ENCODE data around the gene ANKRD18A. TPM values are rescaled to one million over a fixed set of nuclear protein-coding genes. Genes with fewer than 3 reads are reported as not detected.

ANKRD18A gene
- total and polyA plus RNA-seq, 2 of the 13 experiments (the other 11 are each of a cell fraction or from before 2014, with no cell fraction given) = 5.9 to 7.6 TPM

DNA sequence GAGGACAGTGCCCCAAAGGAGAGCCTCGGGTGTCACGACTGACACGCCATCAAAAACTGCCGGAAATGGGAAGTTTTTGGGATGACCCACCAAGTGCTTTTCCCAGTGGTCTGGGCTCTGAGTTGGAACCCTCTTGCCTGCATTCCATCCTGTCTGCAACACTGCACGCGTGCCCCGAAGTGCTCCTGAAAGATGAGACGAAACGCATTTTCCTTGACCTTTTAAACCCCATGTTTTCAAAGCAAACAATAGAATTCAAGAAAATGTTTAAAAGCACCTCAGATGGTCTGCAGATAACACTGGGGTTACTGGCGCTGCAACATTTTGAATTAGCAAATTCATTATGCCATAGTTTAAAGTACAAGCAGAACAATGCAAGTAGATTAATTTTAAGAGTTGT lies 92.9 kb downstream of the ANKRD18A start (continued):
- TF ChIP-seq PTBP1 (IDR thresholded peaks at IDR 0.05; ENCODE audit: low read depth, low read length, poor library complexity, severe bottlenecking) = no peak
- TF ChIP-seq, protein P1, sequence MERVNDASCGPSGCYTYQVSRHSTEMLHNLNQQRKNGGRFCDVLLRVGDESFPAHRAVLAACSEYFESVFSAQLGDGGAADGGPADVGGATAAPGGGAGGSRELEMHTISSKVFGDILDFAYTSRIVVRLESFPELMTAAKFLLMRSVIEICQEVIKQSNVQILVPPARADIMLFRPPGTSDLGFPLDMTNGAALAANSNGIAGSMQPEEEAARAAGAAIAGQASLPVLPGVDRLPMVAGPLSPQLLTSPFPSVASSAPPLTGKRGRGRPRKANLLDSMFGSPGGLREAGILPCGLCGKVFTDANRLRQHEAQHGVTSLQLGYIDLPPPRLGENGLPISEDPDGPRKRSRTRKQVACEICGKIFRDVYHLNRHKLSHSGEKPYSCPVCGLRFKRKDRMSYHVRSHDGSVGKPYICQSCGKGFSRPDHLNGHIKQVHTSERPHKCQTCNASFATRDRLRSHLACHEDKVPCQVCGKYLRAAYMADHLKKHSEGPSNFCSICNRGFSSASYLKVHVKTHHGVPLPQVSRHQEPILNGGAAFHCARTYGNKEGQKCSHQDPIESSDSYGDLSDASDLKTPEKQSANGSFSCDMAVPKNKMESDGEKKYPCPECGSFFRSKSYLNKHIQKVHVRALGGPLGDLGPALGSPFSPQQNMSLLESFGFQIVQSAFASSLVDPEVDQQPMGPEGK (CRISPR knock-in tag; IDR thresholded peaks at IDR 0.05) = no peak
- TF ChIP-seq, protein P2, sequence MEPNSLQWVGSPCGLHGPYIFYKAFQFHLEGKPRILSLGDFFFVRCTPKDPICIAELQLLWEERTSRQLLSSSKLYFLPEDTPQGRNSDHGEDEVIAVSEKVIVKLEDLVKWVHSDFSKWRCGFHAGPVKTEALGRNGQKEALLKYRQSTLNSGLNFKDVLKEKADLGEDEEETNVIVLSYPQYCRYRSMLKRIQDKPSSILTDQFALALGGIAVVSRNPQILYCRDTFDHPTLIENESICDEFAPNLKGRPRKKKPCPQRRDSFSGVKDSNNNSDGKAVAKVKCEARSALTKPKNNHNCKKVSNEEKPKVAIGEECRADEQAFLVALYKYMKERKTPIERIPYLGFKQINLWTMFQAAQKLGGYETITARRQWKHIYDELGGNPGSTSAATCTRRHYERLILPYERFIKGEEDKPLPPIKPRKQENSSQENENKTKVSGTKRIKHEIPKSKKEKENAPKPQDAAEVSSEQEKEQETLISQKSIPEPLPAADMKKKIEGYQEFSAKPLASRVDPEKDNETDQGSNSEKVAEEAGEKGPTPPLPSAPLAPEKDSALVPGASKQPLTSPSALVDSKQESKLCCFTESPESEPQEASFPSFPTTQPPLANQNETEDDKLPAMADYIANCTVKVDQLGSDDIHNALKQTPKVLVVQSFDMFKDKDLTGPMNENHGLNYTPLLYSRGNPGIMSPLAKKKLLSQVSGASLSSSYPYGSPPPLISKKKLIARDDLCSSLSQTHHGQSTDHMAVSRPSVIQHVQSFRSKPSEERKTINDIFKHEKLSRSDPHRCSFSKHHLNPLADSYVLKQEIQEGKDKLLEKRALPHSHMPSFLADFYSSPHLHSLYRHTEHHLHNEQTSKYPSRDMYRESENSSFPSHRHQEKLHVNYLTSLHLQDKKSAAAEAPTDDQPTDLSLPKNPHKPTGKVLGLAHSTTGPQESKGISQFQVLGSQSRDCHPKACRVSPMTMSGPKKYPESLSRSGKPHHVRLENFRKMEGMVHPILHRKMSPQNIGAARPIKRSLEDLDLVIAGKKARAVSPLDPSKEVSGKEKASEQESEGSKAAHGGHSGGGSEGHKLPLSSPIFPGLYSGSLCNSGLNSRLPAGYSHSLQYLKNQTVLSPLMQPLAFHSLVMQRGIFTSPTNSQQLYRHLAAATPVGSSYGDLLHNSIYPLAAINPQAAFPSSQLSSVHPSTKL (CRISPR knock-in tag; IDR thresholded peaks at IDR 0.05) = peak; percentile 88
- TF ChIP-seq FIP1L1 (IDR thresholded peaks at IDR 0.05; ENCODE audit: borderline replicate concordance, insufficient read depth, low read depth, low read length) = no peak
- TF ChIP-seq ZNF431 (CRISPR knock-in tag; IDR thresholded peaks at IDR 0.05; ENCODE audit: borderline replicate concordance, low read depth) = no peak
- TF ChIP-seq, protein P3, sequence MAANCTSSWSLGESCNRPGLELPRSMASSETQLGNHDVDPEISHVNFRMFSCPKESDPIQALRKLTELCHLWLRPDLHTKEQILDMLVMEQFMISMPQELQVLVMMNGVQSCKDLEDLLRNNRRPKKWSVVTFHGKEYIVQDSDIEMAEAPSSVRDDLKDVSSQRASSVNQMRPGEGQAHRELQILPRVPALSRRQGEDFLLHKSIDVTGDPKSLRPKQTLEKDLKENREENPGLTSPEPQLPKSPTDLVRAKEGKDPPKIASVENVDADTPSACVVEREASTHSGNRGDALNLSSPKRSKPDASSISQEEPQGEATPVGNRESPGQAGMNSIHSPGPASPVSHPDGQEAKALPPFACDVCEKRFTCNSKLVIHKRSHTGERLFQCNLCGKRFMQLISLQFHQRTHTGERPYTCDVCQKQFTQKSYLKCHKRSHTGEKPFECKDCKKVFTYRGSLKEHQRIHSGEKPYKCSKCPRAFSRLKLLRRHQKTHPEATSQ (CRISPR knock-in tag; IDR thresholded peaks at IDR 0.05; ENCODE audit: borderline replicate concordance) = no peak
- no peak for TF ChIP-seq ZNF17 (CRISPR knock-in tag; IDR thresholded peaks at IDR 0.05)
- TF ChIP-seq TEAD3 (CRISPR knock-in tag; optimal IDR thresholded peaks at IDR 0.05; ENCODE audit: borderline replicate concordance) = no peak
- TF ChIP-seq ZNF263 (CRISPR knock-in tag; IDR thresholded peaks at IDR 0.05) = peak; percentile 57; the same call in 1 of the 2 replicates
- TF ChIP-seq BHLHE40 (IDR thresholded peaks at IDR 0.05; ENCODE audit: low read length) = 0 out of 2 replicates have a peak, but pooled peaks have one; percentile 23
- peak; percentile 71 to 85; a peak in 3 of 4 replicates for TF ChIP-seq NR2F1 (CRISPR knock-in tag; IDR thresholded peaks at IDR 0.05)
- TF ChIP-seq SMARCC2 (IDR thresholded peaks at IDR 0.05) = no peak
- TF ChIP-seq KLF12 (CRISPR knock-in tag; IDR thresholded peaks at IDR 0.05; ENCODE audit: borderline replicate concordance) = no peak
- TF ChIP-seq ZZZ3 (CRISPR knock-in tag; IDR thresholded peaks at IDR 0.05; ENCODE audit: borderline replicate concordance) = no peak
- TF ChIP-seq HHEX (CRISPR knock-in tag; IDR thresholded peaks at IDR 0.05) = peak; percentile 45; the same call in 1 of the 2 replicates
- no peak for TF ChIP-seq ZNF256 (CRISPR knock-in tag; conservative IDR thresholded peaks at IDR 0.05)
- no peak for TF ChIP-seq HNRNPH1 (optimal IDR thresholded peaks at IDR 0.05; ENCODE audit: low read depth, low read length)
- TF ChIP-seq, protein P4, sequence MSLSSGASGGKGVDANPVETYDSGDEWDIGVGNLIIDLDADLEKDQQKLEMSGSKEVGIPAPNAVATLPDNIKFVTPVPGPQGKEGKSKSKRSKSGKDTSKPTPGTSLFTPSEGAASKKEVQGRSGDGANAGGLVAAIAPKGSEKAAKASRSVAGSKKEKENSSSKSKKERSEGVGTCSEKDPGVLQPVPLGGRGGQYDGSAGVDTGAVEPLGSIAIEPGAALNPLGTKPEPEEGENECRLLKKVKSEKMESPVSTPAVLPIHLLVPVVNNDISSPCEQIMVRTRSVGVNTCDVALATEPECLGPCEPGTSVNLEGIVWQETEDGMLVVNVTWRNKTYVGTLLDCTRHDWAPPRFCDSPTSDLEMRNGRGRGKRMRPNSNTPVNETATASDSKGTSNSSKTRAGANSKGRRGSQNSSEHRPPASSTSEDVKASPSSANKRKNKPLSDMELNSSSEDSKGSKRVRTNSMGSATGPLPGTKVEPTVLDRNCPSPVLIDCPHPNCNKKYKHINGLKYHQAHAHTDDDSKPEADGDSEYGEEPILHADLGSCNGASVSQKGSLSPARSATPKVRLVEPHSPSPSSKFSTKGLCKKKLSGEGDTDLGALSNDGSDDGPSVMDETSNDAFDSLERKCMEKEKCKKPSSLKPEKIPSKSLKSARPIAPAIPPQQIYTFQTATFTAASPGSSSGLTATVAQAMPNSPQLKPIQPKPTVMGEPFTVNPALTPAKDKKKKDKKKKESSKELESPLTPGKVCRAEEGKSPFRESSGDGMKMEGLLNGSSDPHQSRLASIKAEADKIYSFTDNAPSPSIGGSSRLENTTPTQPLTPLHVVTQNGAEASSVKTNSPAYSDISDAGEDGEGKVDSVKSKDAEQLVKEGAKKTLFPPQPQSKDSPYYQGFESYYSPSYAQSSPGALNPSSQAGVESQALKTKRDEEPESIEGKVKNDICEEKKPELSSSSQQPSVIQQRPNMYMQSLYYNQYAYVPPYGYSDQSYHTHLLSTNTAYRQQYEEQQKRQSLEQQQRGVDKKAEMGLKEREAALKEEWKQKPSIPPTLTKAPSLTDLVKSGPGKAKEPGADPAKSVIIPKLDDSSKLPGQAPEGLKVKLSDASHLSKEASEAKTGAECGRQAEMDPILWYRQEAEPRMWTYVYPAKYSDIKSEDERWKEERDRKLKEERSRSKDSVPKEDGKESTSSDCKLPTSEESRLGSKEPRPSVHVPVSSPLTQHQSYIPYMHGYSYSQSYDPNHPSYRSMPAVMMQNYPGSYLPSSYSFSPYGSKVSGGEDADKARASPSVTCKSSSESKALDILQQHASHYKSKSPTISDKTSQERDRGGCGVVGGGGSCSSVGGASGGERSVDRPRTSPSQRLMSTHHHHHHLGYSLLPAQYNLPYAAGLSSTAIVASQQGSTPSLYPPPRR (CRISPR knock-in tag; IDR thresholded peaks at IDR 0.05; ENCODE audit: borderline replicate concordance) = 0 out of 2 replicates have a peak, but pooled peaks have one; percentile 21
